ENCODE results near the gene EXOG.

Gene EXOG

GRCh38 chr3:38548154-38548931, 52.2 kb downstream of the EXOG start:
- DNase-seq (ENCODE audit: low read depth, low spot score) = peak; percentile 14
- in situ Hi-C loops (cut with HindIII; ENCODE audit: low sequenced_read_pairs) = no loop called here
- no peak overlapping the region for H3K4me3 ChIP-seq (ENCODE audit: low read depth, low read length)
- TF ChIP-seq CTCF (IDR thresholded peaks at IDR 0.05; ENCODE audit: low read depth, low read length) = no peak

- TF ChIP-seq CTCF (IDR thresholded peaks at IDR 0.05; ENCODE audit: low read depth, low read length) = no peak
- in situ Hi-C loops (cut with HindIII; ENCODE audit: low sequenced_read_pairs) = no loop called here
Observed at GRCh38 chr3:38549082-38549481, 52.9 kb downstream of the EXOG start.

GRCh38 chr3:38549486-38549885, 53.3 kb downstream of the EXOG start:
- no peak for TF ChIP-seq CTCF (IDR thresholded peaks at IDR 0.05; ENCODE audit: low read depth, low read length)
- no peak for DNase-seq (ENCODE audit: low read depth, low spot score)
- in situ Hi-C loops (cut with HindIII; ENCODE audit: low sequenced_read_pairs) = no loop called here
- no peak overlapping the region for H3K4me3 ChIP-seq (ENCODE audit: low read depth, low read length)

More at GRCh38 chr3:38549082-38549481, 52.9 kb downstream of the EXOG start:
- H3K4me3 ChIP-seq (ENCODE audit: low read depth, low read length) = no peak overlapping the region
- no peak for DNase-seq (ENCODE audit: low read depth, low spot score)

GRCh38 chr3:38549957-38550840, 54.1 kb downstream of the EXOG start:
- no peak for TF ChIP-seq CTCF (IDR thresholded peaks at IDR 0.05; ENCODE audit: low read depth, low read length)
- DNase-seq (ENCODE audit: low read depth, low spot score) = no peak
- H3K4me3 ChIP-seq (ENCODE audit: low read depth, low read length) = no peak overlapping the region
- in situ Hi-C loops (cut with HindIII; ENCODE audit: low sequenced_read_pairs) = no loop called here

GRCh38 chr3:38551026-38551832, 55.1 kb downstream of the EXOG start:
- in situ Hi-C loops (cut with HindIII; ENCODE audit: low sequenced_read_pairs) = no loop called here
- no peak for TF ChIP-seq CTCF (IDR thresholded peaks at IDR 0.05; ENCODE audit: low read depth, low read length)
- no peak overlapping the region for H3K4me3 ChIP-seq (ENCODE audit: low read depth, low read length)
- no peak for DNase-seq (ENCODE audit: low read depth, low spot score)

- in situ Hi-C loops (cut with HindIII; ENCODE audit: low sequenced_read_pairs) = no loop called here
- DNase-seq (ENCODE audit: low read depth, low spot score) = no peak
- TF ChIP-seq CTCF (IDR thresholded peaks at IDR 0.05; ENCODE audit: low read depth, low read length) = no peak
- no peak overlapping the region for H3K4me3 ChIP-seq (ENCODE audit: low read depth, low read length)
Observed at GRCh38 chr3:38552364-38552763, 56.2 kb downstream of the EXOG start.
